Measurements from ENCODE around the gene DENND1A.

DENND1A gene

GRCh38 chr9:123561046-123561445, 368.9 kb downstream of the DENND1A start:
- DNase-seq, result no peak
- WGBS, result 76% methylated on average over 6 of the region's 6 CpGs
- peaks cover 10 to 20% of the 10 kb centered on the region in 2 experiments for H3K36me3 ChIP-seq (ENCODE audit: control insufficient read depth in 1 of 2, insufficient read depth in 2 of 2, low read depth in 1 of 2, low read length in 2 of 2)

DNA sequence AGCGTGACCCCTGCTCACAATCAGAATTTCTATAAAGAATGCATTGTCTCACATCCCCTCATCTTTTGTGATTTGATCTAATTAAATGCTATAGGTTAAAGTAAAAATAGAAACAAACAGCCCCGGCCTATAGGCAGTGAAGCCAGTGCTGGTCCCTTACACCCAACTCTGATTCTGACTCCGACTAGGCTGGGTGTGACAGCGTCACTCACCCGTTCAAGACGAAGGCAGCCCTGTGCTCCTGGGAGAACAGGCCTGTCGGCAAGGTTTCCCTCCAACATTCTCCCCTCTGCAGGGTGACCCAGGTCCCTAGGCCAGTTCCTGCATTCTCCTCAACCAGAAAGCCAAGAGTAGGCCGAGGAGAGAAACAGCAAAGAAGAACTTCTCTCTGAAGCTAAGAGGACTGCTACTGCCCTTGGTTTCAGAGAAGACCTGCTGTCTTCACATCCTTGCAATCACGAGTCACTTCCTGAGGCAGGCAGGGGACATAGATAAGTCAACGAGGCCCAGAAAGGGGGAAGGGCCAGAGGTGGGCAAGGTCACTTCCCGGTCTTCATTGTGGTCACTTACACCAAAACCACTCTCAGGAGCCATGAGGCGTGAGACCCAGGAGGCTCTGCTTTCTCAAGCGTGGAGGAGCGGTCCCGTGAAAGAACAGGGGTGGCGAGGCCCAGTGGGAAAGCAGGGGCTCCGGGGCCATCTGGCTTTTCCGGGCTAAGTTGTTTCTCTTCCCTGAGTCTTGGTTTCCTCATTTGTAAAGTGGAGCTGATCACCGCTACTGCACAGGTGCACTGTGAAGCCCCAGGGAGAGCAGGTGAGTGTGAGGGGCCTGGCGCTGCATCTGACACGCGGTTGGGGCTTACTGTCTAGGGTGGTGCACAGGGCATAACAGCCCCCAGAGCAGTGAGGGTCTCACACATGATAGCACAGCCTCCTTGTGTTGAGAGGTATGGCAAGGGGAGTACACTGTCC, 373.2 kb downstream of the DENND1A start:
- Histone ChIP-seq H2AK5ac (ENCODE audit: low read length, severe bottlenecking) (no peak overlapping the region), H2AFZ (ENCODE audit: low read depth, low read length) (no peak overlapping the region), H3K14ac (ENCODE audit: low read length in 2 of 2) (no peak overlapping the region), H2BK120ac (ENCODE audit: low read depth, low read length) (no peak overlapping the region), H2BK12ac (ENCODE audit: low read length in 2 of 2) (no peak overlapping the region), H3K9me3 (ENCODE audit: control insufficient read depth, low read length) (no peaks in the 10 kb centered on the region), H3K79me1 (replicated peaks; ENCODE audit: low read length, poor library complexity, severe bottlenecking) (no peaks in the 10 kb centered on the region), H4K8ac (ENCODE audit: low read length) (no peak overlapping the region), H3K27me3 (ENCODE audit: control insufficient read depth in 1 of 2, insufficient read depth in 1 of 2, low read length in 2 of 2) (no peaks in the 10 kb centered on the region), H3K4me1 (ENCODE audit: control insufficient read depth, insufficient read depth, low read depth, low read length) (peaks cover 8% of the 10 kb centered on the region), H3K18ac (ENCODE audit: low read depth in 1 of 2, low read length in 2 of 2) (no peak overlapping the region), H3K4me2 (ENCODE audit: low read length, poor library complexity, severe bottlenecking) (no peak overlapping the region), H3K23ac (ENCODE audit: low read length in 2 of 2) (no peak overlapping the region), H2BK5ac (ENCODE audit: low read depth, low read length, poor library complexity, severe bottlenecking) (no peak overlapping the region), H2BK15ac (ENCODE audit: low read depth, poor library complexity, severe bottlenecking) (no peak overlapping the region), H3K4ac (ENCODE audit: low read depth in 1 of 2, low read length in 2 of 2) (no peak overlapping the region), H4K91ac (ENCODE audit: low read length) (no peak overlapping the region), H3K4me3 (ENCODE audit: insufficient read depth in 1 of 2, low read depth in 1 of 2, low read length in 2 of 2) (no peak overlapping the region), H3K9ac (ENCODE audit: low read length) (no peak overlapping the region), H3K27ac (ENCODE audit: low read length, poor library complexity, severe bottlenecking) (no peak overlapping the region), H3K36me3 (ENCODE audit: control insufficient read depth in 1 of 2, insufficient read depth in 2 of 2, low read depth in 1 of 2, low read length in 2 of 2) (peaks cover 11 to 21% of the 10 kb centered on the region in 2 experiments)
- DNase-seq, result no peak
- 77% methylated on average over 19 of the region's 22 CpGs for WGBS

More at GRCh38 chr9:123561046-123561445, 368.9 kb downstream of the DENND1A start:
- Histone ChIP-seq H3K23ac (ENCODE audit: low read length in 2 of 2) (no peak overlapping the region), H3K14ac (ENCODE audit: low read length in 2 of 2) (no peak overlapping the region), H3K9me3 (ENCODE audit: control insufficient read depth, low read length) (no peaks in the 10 kb centered on the region), H3K4me3 (ENCODE audit: insufficient read depth in 1 of 2, low read depth in 1 of 2, low read length in 2 of 2) (no peak overlapping the region), H3K79me1 (replicated peaks; ENCODE audit: low read length, poor library complexity, severe bottlenecking) (no peaks in the 10 kb centered on the region), H2BK120ac (ENCODE audit: low read depth, low read length) (no peak overlapping the region), H3K4ac (ENCODE audit: low read depth in 1 of 2, low read length in 2 of 2) (no peak overlapping the region), H4K91ac (ENCODE audit: low read length) (no peak overlapping the region), H2BK15ac (ENCODE audit: low read depth, poor library complexity, severe bottlenecking) (no peak overlapping the region), H2AFZ (ENCODE audit: low read depth, low read length) (no peak overlapping the region), H2BK5ac (ENCODE audit: low read depth, low read length, poor library complexity, severe bottlenecking) (no peak overlapping the region), H3K18ac (ENCODE audit: low read depth in 1 of 2, low read length in 2 of 2) (no peak overlapping the region), H4K8ac (ENCODE audit: low read length) (no peak overlapping the region), H2AK5ac (ENCODE audit: low read length, severe bottlenecking) (no peak overlapping the region), H3K27ac (ENCODE audit: low read length, poor library complexity, severe bottlenecking) (no peak overlapping the region), H3K9ac (ENCODE audit: low read length) (no peak overlapping the region), H3K27me3 (ENCODE audit: control insufficient read depth in 1 of 2, insufficient read depth in 1 of 2, low read length in 2 of 2) (no peaks in the 10 kb centered on the region), H3K4me1 (ENCODE audit: control insufficient read depth, insufficient read depth, low read depth, low read length) (peaks cover 10% of the 10 kb centered on the region), H2BK12ac (ENCODE audit: low read length in 2 of 2) (no peak overlapping the region), H3K4me2 (ENCODE audit: low read length, poor library complexity, severe bottlenecking) (no peak overlapping the region)

DNA sequence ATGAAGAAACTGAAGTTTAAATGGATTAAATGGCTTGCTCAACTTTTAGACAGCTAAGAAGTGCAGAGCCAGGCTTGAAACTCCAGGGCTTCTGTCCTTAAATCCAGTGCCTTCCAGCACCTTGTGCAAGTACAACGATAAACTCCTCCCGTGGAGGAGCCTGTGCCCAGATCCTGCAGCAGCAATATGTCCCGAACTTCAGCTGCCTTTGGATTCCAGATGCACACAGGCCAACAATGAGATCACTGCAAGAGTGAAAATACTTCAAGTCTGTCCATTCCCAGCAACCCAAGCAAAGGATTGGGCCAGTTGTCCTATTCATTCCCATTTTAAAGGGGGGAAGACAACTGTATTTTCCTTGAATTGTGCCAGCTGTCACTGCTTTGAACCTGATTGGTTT, 374.3 kb downstream of the DENND1A start:
- Histone ChIP-seq H2AFZ (ENCODE audit: low read depth, low read length) (no peak overlapping the region), H3K9ac (ENCODE audit: low read length) (no peak overlapping the region), H3K9me3 (ENCODE audit: control insufficient read depth, low read length) (no peaks in the 10 kb centered on the region), H2BK5ac (ENCODE audit: low read depth, low read length, poor library complexity, severe bottlenecking) (no peak overlapping the region), H3K18ac (ENCODE audit: low read depth in 1 of 2, low read length in 2 of 2) (no peak overlapping the region), H4K8ac (ENCODE audit: low read length) (no peak overlapping the region), H3K27me3 (ENCODE audit: control insufficient read depth in 1 of 2, insufficient read depth in 1 of 2, low read length in 2 of 2) (no peaks in the 10 kb centered on the region), H3K4me1 (ENCODE audit: control insufficient read depth, insufficient read depth, low read depth, low read length) (peaks cover 13% of the 10 kb centered on the region), H2AK5ac (ENCODE audit: low read length, severe bottlenecking) (no peak overlapping the region), H3K4me2 (ENCODE audit: low read length, poor library complexity, severe bottlenecking) (no peak overlapping the region), H4K91ac (ENCODE audit: low read length) (no peak overlapping the region), H3K36me3 (ENCODE audit: control insufficient read depth in 1 of 2, insufficient read depth in 2 of 2, low read depth in 1 of 2, low read length in 2 of 2) (peaks cover 11 to 21% of the 10 kb centered on the region in 2 experiments), H2BK12ac (ENCODE audit: low read length in 2 of 2) (no peak overlapping the region), H3K4ac (ENCODE audit: low read depth in 1 of 2, low read length in 2 of 2) (no peak overlapping the region), H3K23ac (ENCODE audit: low read length in 2 of 2) (no peak overlapping the region), H3K79me1 (replicated peaks; ENCODE audit: low read length, poor library complexity, severe bottlenecking) (no peaks in the 10 kb centered on the region), H3K27ac (ENCODE audit: low read length, poor library complexity, severe bottlenecking) (no peak overlapping the region), H3K14ac (ENCODE audit: low read length in 2 of 2) (no peak overlapping the region), H2BK120ac (ENCODE audit: low read depth, low read length) (no peak overlapping the region), H2BK15ac (ENCODE audit: low read depth, poor library complexity, severe bottlenecking) (no peak overlapping the region), H3K4me3 (ENCODE audit: insufficient read depth in 1 of 2, low read depth in 1 of 2, low read length in 2 of 2) (no peak overlapping the region)
- no peak for DNase-seq
- 97% methylated on average over 3 of the region's 3 CpGs for WGBS

GRCh38 chr9:123552530-123552929, 377.4 kb downstream of the DENND1A start:
- Histone ChIP-seq H3K4me1 (ENCODE audit: control insufficient read depth, insufficient read depth, low read depth, low read length) (peaks cover 15% of the 10 kb centered on the region), H2BK120ac (ENCODE audit: low read depth, low read length) (no peak overlapping the region), H3K23ac (ENCODE audit: low read length in 2 of 2) (no peak overlapping the region), H2BK12ac (ENCODE audit: low read length in 2 of 2) (no peak overlapping the region), H4K8ac (ENCODE audit: low read length) (no peak overlapping the region), H3K27ac (ENCODE audit: low read length, poor library complexity, severe bottlenecking) (no peak overlapping the region), H3K9me3 (ENCODE audit: control insufficient read depth, low read length) (no peaks in the 10 kb centered on the region), H3K36me3 (ENCODE audit: control insufficient read depth in 1 of 2, insufficient read depth in 2 of 2, low read depth in 1 of 2, low read length in 2 of 2) (peaks cover 11 to 16% of the 10 kb centered on the region in 2 experiments), H2AK5ac (ENCODE audit: low read length, severe bottlenecking) (no peak overlapping the region), H2BK15ac (ENCODE audit: low read depth, poor library complexity, severe bottlenecking) (no peak overlapping the region), H3K4ac (ENCODE audit: low read depth in 1 of 2, low read length in 2 of 2) (no peak overlapping the region), H3K79me1 (replicated peaks; ENCODE audit: low read length, poor library complexity, severe bottlenecking) (no peaks in the 10 kb centered on the region), H3K4me2 (ENCODE audit: low read length, poor library complexity, severe bottlenecking) (no peak overlapping the region), H3K18ac (ENCODE audit: low read depth in 1 of 2, low read length in 2 of 2) (no peak overlapping the region), H4K91ac (ENCODE audit: low read length) (no peak overlapping the region), H2BK5ac (ENCODE audit: low read depth, low read length, poor library complexity, severe bottlenecking) (no peak overlapping the region), H2AFZ (ENCODE audit: low read depth, low read length) (no peak overlapping the region), H3K14ac (ENCODE audit: low read length in 2 of 2) (no peak overlapping the region), H3K4me3 (ENCODE audit: insufficient read depth in 1 of 2, low read depth in 1 of 2, low read length in 2 of 2) (no peak overlapping the region), H3K9ac (ENCODE audit: low read length) (no peak overlapping the region), H3K27me3 (ENCODE audit: control insufficient read depth in 1 of 2, insufficient read depth in 1 of 2, low read length in 2 of 2) (no peaks in the 10 kb centered on the region)
- WGBS, result 97% methylated on average over 3 of the region's 5 CpGs
- no peak for DNase-seq
